BLaER1 treated with 17β-estradiol and CSF1 and Interleukin-3, amounts not matched to agents 10 nM and 100 nM (cell line): Measurements from ENCODE around the gene SLC25A1.

Source experiments
- H3K27ac ChIP-seq, 11 experiments: shearing (Covaris generic); formaldehyde crosslinking; 2 replicates each; pipeline ENCODE4 v1.8.1; 2022
- H3K27me3 ChIP-seq, 11 experiments: shearing (Covaris generic); formaldehyde crosslinking; 2 replicates each; pipeline ENCODE4 v1.8.1; 2022
- H3K36me3 ChIP-seq, 11 experiments: shearing (Covaris generic); formaldehyde crosslinking; 2 replicates each; pipeline ENCODE4 v1.8.1; 2022
- H3K4me1 ChIP-seq, 10 experiments: shearing (Covaris generic); formaldehyde crosslinking; 2 replicates each; pipeline ENCODE4 v1.8.1; 2022
- H3K4me2 ChIP-seq, 11 experiments: shearing (Covaris generic); formaldehyde crosslinking; 2 replicates each; pipeline ENCODE4 v1.8.1; 2022
- H3K4me3 ChIP-seq, 10 experiments: shearing (Covaris generic); formaldehyde crosslinking; 2 replicates each; pipeline ENCODE4 v1.8.1; 2022
- H3K9ac ChIP-seq, 11 experiments: shearing (Covaris generic); formaldehyde crosslinking; 2 replicates each; pipeline ENCODE4 v1.8.1; 2022
- H3K9me3 ChIP-seq, 11 experiments: shearing (Covaris generic); formaldehyde crosslinking; replicated peaks in 1 of 11; 2 replicates each; pipeline ENCODE4 v1.8.1; 2022
- H4K20me1 ChIP-seq, 11 experiments: shearing (Covaris generic); formaldehyde crosslinking; 2 replicates each; pipeline ENCODE4 v1.8.1; 2022
- Cebpa-rat ChIP-seq, 11 experiments: shearing (Covaris generic); IDR thresholded peaks; 2 replicates each; pipeline ENCODE4 v1.8.1; 2022

The SLC25A1 gene

DNA sequence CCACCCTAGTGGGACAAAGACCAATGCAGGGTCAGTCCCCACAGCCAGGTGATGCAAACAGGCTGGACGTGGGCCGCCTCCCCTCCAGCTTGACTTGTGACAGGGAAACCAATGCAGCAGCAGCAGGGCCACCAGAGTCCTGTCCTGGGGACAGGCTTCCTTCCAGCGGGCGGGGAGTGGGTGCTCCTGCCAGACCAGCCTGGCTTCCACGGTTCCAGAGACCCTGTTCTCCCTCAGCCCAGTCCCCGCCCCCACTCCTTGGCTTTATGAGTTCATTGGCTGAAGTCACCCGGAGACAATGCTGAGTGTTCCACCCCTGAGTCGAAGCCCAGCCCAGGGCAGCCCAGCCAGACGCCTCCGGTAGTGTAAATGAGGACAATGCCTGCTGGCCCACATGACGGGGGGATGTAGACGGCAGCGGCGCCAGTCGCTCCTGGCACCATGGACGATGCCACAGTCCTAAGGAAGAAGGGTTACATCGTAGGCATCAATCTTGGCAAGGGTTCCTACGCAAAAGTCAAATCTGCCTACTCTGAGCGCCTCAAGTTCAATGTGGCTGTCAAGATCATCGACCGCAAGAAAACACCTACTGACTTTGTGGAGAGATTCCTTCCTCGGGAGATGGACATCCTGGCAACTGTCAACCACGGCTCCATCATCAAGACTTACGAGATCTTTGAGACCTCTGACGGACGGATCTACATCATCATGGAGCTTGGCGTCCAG is 47.4 kb downstream of the SLC25A1 start, which contains the start of gene TSSK2:
Gene TSSK2, plus strand, starts transcription at position 350 of the 726 bp plus-strand sequence. Its CDS starts 92 bp downstream, at position 442.
- Histone ChIP-seq H3K4me2 (no peak within 1 kb of the TSS), H3K4me1 (peaks cover 0 to 5% (median 0%) of the 10 kb centered on the region in 10 experiments; a peak in 1 of 20 replicates), H3K27me3 (no peaks in the 10 kb centered on the region), H3K9me3 (no peaks in the 10 kb centered on the region), H3K9ac (0 out of 22 replicates have a peak within 1 kb of the TSS, but pooled peaks of 1 of the 11 experiments have one; percentile 24), H3K27ac (no peak within 1 kb of the TSS), H3K36me3 (peaks cover 36 to 59% (median 49%) of the 10 kb centered on the region in 11 experiments), H4K20me1 (peaks cover 0 to 75% (median 29%) of the 10 kb centered on the region in 11 experiments; a peak in 13 of 22 replicates), H3K4me3 (no peak within 1 kb of the TSS)
- no peak for TF ChIP-seq Cebpa-rat (IDR thresholded peaks at IDR 0.05)

DNA sequence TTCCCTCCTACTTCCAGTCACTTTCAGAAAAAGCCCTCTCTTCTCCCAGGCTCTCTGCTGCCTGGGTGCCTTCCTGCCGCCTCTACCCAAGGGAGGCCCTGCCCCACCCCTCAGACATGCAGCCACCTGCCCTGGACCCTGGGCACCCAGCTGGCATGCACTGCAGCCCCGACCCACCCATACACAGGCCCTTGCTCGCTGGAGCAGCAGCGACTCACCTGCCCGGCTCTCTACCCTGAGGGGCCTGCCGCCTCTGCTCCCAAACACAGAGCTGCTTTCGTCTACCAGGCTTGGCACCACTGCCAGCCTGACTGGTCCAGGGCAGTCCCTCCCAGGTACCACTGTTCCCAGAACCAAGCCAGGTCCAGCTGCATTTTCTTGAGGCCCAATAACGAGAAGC is 48.7 kb downstream of the SLC25A1 start:
- Histone ChIP-seq H4K20me1 (peaks cover 0 to 69% (median 25%) of the 10 kb centered on the region in 11 experiments; a peak in 13 of 22 replicates), H3K4me3 (no peak overlapping the region), H3K9ac (0 out of 22 replicates have a peak overlapping the region, but pooled peaks of 2 of the 11 experiments have one; percentile 24 to 27), H3K4me1 (peaks cover 0 to 5% (median 0%) of the 10 kb centered on the region in 10 experiments; a peak in 1 of 20 replicates), H3K27me3 (no peaks in the 10 kb centered on the region), H3K36me3 (peaks cover 24 to 46% (median 37%) of the 10 kb centered on the region in 11 experiments), H3K9me3 (no peaks in the 10 kb centered on the region), H3K4me2 (no peak overlapping the region), H3K27ac (no peak overlapping the region)
- no peak for TF ChIP-seq Cebpa-rat (IDR thresholded peaks at IDR 0.05)

DNA sequence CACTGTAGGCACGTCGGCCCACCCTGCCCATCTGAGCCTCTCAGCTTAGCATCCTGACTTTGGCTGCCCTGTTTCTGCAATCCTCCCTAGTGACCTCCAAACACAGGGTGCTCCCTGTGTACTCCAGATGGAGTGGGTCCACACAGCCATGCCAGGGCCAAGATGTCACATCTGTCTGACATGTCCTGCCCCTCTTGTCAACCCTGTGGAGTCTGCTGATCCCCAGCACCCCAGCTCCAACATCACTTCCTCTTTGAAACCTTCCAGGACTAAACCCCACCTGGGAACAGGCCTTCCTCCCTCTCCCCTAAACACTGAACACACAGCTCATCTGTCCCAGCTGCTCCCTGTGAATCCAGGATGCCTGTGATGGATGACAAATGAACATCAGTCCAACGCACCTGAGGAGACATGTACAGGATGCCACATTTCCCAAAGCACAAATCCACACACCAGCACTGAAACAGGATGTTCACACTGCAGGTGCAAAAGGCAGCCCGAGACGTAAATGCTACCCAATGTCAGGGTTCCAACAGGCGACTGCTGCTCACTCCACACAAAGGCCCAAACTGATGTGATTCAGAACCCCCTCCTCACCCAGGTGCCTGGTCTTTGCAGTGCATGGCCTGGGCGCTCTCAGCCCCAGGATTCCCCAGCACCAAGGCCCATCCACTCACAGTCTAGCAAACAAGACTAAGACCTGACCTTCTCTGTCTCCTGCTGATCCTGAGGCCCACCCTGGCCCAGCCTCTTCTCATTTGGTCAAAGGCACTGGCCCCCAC is 49.4 kb downstream of the SLC25A1 start:
- 0 out of 22 replicates have a peak overlapping the region, but pooled peaks of 1 of the 11 experiments have one; percentile 27 for H3K9ac ChIP-seq
- no peaks in the 10 kb centered on the region for H3K9me3 ChIP-seq
- peaks cover 0 to 62% (median 23%) of the 10 kb centered on the region in 11 experiments; a peak in 13 of 22 replicates for H4K20me1 ChIP-seq
- no peak overlapping the region for H3K4me3 ChIP-seq
- peaks cover 0 to 5% (median 0%) of the 10 kb centered on the region in 10 experiments; a peak in 1 of 20 replicates for H3K4me1 ChIP-seq
- H3K4me2 ChIP-seq, result no peak overlapping the region
- peaks cover 17 to 39% (median 29%) of the 10 kb centered on the region in 11 experiments for H3K36me3 ChIP-seq
- no peaks in the 10 kb centered on the region for H3K27me3 ChIP-seq
- no peak overlapping the region for H3K27ac ChIP-seq
- no peak for TF ChIP-seq Cebpa-rat (IDR thresholded peaks at IDR 0.05)

DNA sequence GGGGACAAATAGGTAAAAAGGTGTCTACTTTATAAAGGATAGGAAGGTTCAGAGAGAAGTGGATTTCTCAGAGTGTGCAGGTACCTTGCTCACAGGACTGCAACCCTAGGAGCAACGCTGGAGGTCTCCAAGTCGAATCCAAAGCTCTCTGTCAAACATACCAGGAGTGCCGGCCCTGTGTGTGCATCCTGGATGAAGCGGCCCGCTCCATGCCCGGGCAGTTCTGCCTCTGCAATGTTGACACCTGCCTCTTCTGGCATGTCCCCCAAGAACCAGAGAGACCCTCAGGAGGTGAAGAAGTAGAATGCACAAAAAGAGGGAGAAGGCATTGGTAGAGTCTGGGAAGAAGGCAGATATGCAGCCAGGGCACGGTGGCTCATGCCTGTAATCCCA is 50.5 kb downstream of the SLC25A1 start:
- H3K27ac ChIP-seq, result no peak overlapping the region
- no peaks in the 10 kb centered on the region for H3K27me3 ChIP-seq
- H3K36me3 ChIP-seq, result peaks cover 6 to 27% (median 18%) of the 10 kb centered on the region in 11 experiments; a peak in 21 of 22 replicates
- peaks cover 2 to 9% (median 6%) of the 10 kb centered on the region in 10 experiments; a peak in 19 of 20 replicates for H3K4me1 ChIP-seq
- peaks cover 0 to 50% (median 13%) of the 10 kb centered on the region in 11 experiments; a peak in 13 of 22 replicates for H4K20me1 ChIP-seq
- no peak overlapping the region for H3K4me3 ChIP-seq
- no peaks in the 10 kb centered on the region for H3K9me3 ChIP-seq
- no peak overlapping the region for H3K9ac ChIP-seq
- H3K4me2 ChIP-seq, result no peak overlapping the region
- TF ChIP-seq Cebpa-rat (IDR thresholded peaks at IDR 0.05), result no peak

DNA sequence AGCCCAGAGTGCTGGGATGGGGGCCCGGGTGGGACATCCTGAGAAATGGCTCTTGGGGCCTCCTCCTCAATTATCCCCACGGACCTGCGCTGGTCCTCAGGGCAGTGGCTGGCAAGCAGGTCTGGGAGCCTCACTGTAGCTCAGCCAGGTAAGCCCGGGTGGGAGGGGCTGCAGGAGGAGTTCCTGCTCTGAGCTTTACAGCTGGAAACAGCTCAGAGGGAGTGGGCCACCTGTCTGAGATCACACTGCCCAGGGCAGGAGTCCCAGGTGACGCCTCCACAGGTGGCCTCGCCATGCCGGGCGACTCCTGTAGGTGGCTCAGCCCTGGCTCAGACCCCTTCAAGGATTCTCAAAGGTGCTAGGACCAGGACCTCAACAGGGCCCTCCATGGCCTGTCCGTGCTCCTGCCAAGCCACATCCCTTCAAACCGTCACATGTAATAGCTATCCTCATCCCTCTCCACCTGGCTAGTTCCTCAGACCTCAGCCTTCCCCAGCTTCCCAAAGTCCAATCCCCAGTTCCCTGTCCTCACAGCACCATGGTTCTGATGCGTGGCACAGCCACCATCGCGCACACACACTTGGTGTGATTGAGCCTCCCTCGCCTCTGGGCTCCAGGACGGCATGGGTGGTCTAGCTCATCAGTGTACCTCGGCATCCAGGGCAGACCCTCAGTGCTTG is 51.1 kb downstream of the SLC25A1 start:
- Histone ChIP-seq H3K36me3 (peaks cover 6 to 22% (median 13%) of the 10 kb centered on the region in 11 experiments; a peak in 16 of 22 replicates), H3K4me2 (no peak overlapping the region), H3K4me3 (no peak overlapping the region), H3K27me3 (no peaks in the 10 kb centered on the region), H3K9me3 (no peaks in the 10 kb centered on the region), H3K4me1 (peaks cover 5 to 14% (median 10%) of the 10 kb centered on the region in 10 experiments), H4K20me1 (peaks cover 0 to 45% (median 13%) of the 10 kb centered on the region in 11 experiments; a peak in 11 of 22 replicates), H3K9ac (no peak overlapping the region), H3K27ac (no peak overlapping the region)
- TF ChIP-seq Cebpa-rat (IDR thresholded peaks at IDR 0.05), result no peak

DNA sequence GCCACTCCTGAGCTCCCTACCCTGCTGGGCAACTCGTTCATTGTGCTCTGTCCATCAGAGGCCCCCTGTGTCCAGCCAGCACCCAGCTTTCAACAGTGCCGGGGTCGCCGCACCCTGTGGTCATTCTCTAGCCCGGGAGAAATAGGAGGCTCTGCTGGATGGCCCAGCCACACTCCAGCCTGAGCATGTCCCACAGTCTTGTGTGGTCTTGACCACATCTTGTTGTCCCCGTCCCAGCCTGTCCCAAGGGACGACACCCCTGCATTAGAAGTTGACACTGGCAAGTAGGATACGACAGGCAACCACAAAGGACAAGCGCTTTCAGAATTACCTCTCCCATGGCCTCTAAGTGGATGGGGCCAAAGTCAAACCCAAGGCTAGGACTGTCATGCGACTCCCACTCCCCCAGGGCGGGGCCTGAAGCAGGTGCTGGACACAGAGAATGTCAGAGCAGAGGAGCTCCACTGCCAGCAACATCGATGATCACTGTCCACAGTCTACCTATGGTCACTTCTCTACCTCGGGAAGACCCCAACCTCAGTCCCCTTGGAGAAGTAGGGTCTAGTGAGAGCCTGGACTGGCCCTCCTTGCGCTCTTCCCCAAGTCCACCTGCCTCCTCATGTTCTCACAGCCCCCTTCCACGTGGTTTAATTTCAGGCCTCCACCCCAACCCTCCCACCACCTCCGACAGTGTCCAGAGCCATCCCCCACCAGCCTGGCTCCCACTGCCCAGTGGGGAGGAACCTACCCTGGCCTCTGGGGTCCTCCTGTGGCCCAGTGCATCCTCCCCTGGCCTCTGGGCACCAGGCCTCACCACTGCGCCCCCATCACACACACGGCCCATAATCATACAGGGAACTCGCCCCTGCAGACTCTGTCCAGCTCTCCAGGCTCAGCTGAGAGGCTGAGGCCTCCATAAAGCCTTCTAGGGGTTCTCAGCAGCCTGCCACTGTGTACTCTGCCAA is 51.9 kb downstream of the SLC25A1 start:
- Histone ChIP-seq H3K9ac (no peak overlapping the region), H3K4me1 (peaks cover 5 to 14% (median 10%) of the 10 kb centered on the region in 10 experiments), H3K36me3 (peaks cover 0 to 13% (median 7%) of the 10 kb centered on the region in 11 experiments; a peak in 12 of 22 replicates), H3K4me2 (no peak overlapping the region), H3K4me3 (no peak overlapping the region), H3K9me3 (no peaks in the 10 kb centered on the region), H3K27me3 (no peaks in the 10 kb centered on the region), H4K20me1 (peaks cover 0 to 39% (median 13%) of the 10 kb centered on the region in 11 experiments; a peak in 15 of 22 replicates), H3K27ac (no peak overlapping the region)
- no peak for TF ChIP-seq Cebpa-rat (IDR thresholded peaks at IDR 0.05)
